ENCODE measurements around the gene RNF222. TPM values are rescaled to one million over a fixed set of nuclear protein-coding genes. Genes with fewer than 3 reads are reported as not detected.

The RNF222 gene
- total and polyA plus RNA-seq, 2 of the 8 experiments (the other 6 are each of a cell fraction or from before 2014, with no cell fraction given): not detected

- no peak overlapping the region for H4K91ac ChIP-seq (replicated peaks; ENCODE audit: insufficient read length, low read length)
- no peaks in the 10 kb centered on the region for H3K4me1 ChIP-seq (replicated peaks in 1 of 4; ENCODE audit: control insufficient read depth in 3 of 4, insufficient read depth in 4 of 4, low read length in 3 of 4)
- H3K9ac ChIP-seq (replicated peaks in 1 of 4; ENCODE audit: extremely low read depth in 1 of 4, low read depth in 3 of 4, low read length in 3 of 4): no peak overlapping the region
- H3K18ac ChIP-seq (ENCODE audit: extremely low read depth, low read length): no peak overlapping the region
- no peaks in the 10 kb centered on the region for H4K20me1 ChIP-seq (replicated peaks in 1 of 2; ENCODE audit: control insufficient read depth in 1 of 2, insufficient read depth in 2 of 2, low read length in 2 of 2)
- H3K36me3 ChIP-seq (ENCODE audit: control insufficient read depth in 2 of 4, insufficient read depth in 4 of 4, low read length in 3 of 4): no peaks in the 10 kb centered on the region
- DNase-seq (ENCODE audit: low read depth in 1 of 2, low spot score in 2 of 2) (no peak), FAIRE-seq (no peak)
- no peak overlapping the region for H2BK12ac ChIP-seq (ENCODE audit: low read depth, low read length)
- no peak overlapping the region for H4K5ac ChIP-seq (ENCODE audit: insufficient read length, low read depth, low read length)
- H3K9me3 ChIP-seq (ENCODE audit: insufficient read depth in 2 of 2, low read depth in 1 of 2, low read length in 1 of 2): no peaks in the 10 kb centered on the region
- H2BK15ac ChIP-seq (ENCODE audit: low read length): no peak overlapping the region
- H3K14ac ChIP-seq (ENCODE audit: insufficient read length): no peak overlapping the region
- no peaks in the 10 kb centered on the region for H3K79me2 ChIP-seq (ENCODE audit: control insufficient read depth in 1 of 2, insufficient read depth in 2 of 2, low read length in 2 of 2)
- H3K23me2 ChIP-seq (ENCODE audit: low read depth, low read length): no peaks in the 10 kb centered on the region; the same call in 1 of the 2 replicates
- H3K56ac ChIP-seq (replicated peaks; ENCODE audit: insufficient read length, low read depth, low read length): no peak overlapping the region
- WGBS, 2 experiments (ENCODE audit: extremely low coverage in 1 of 2, insufficient coverage in 1 of 2, insufficient read length in 1 of 2, insufficient replicate concordance in 2 of 2, low coverage in 1 of 2, low lambda C conversion rate in 2 of 2, missing lambda C conversion rate in 1 of 2): 94% methylated on average over 1 of the region's 1 CpG; no CpG with 5 or more reads in 1 of the 2 experiments
- H2AFZ ChIP-seq (ENCODE audit: low read length): no peak overlapping the region
- no peak overlapping the region for H3K23ac ChIP-seq (ENCODE audit: insufficient read length)
- no peak overlapping the region for H2BK20ac ChIP-seq (ENCODE audit: low read length)
- H4K8ac ChIP-seq (ENCODE audit: extremely low read depth, insufficient read depth, low read length): no peak overlapping the region
- H2AK5ac ChIP-seq (ENCODE audit: low read depth, low read length): no peak overlapping the region
- H3K79me1 ChIP-seq (ENCODE audit: low read depth, low read length): no peaks in the 10 kb centered on the region
- CTCF ChIA-PET (ENCODE audit: partially characterized antibody): interaction anchor here (4.5 kb wide), 1 partner anchor 10 kb away, joined by 21 read pairs; no protein-coding TSS in a partner anchor
- H2BK120ac ChIP-seq (replicated peaks; ENCODE audit: low read depth, low read length): no peak overlapping the region
- no peak overlapping the region for H3K4ac ChIP-seq (replicated peaks; ENCODE audit: insufficient read length, low read depth, low read length)
- H3K4me2 ChIP-seq (ENCODE audit: insufficient read depth in 1 of 2, low read depth in 2 of 2, low read length in 2 of 2): no peak overlapping the region
- no peak for TF ChIP-seq SP2 (IDR thresholded peaks at IDR 0.05; ENCODE audit: low read length)
- no peak for TF ChIP-seq MAFK (IDR thresholded peaks at IDR 0.05; ENCODE audit: low read depth, low read length)
- no peak for TF ChIP-seq KDM5A (IDR thresholded peaks at IDR 0.05; ENCODE audit: low read length)
- TF ChIP-seq HDAC6 (IDR thresholded peaks at IDR 0.05; ENCODE audit: low read depth, low read length): no peak
- no peak for TF ChIP-seq EGR1 (IDR thresholded peaks at IDR 0.05; ENCODE audit: borderline replicate concordance, low read depth, low read length)
- POLR2A ChIA-PET (ENCODE audit: partially characterized antibody): no interaction called here
- H2BK5ac ChIP-seq (ENCODE audit: low read depth, low read length): no peak overlapping the region
- no peak overlapping the region for H3K27ac ChIP-seq (ENCODE audit: low read depth, low read length)
- H3K4me3 ChIP-seq (ENCODE audit: extremely low read depth in 1 of 4, insufficient read depth in 2 of 4, low read depth in 3 of 4, low read length in 4 of 4): no peak overlapping the region
- no peaks in the 10 kb centered on the region for H3K27me3 ChIP-seq (replicated peaks in 1 of 4; ENCODE audit: control insufficient read depth in 3 of 4, extremely low read depth in 1 of 4, insufficient read depth in 3 of 4, low read length in 3 of 4)
These were observed 21.7 kb upstream of the RNF222 start for GRCh38 chr17:8419305-8419704.

All from H1 (cell line).